ENCODE measurements around the gene SEC62. TPM values are rescaled to one million over a fixed set of nuclear protein-coding genes. Genes with fewer than 3 reads are reported as not detected.
A peak's percentile ranks its signal among the peaks of the same experiment; 100 is the strongest.

The SEC62 gene
- total RNA-seq, 1 donor from 2014 or later = 157 TPM

- H3K36me3 ChIP-seq = no peaks in the 10 kb centered on the region
- H3K9me3 ChIP-seq = no peaks in the 10 kb centered on the region
- peak within 1 kb of the TSS; percentile 66 for H3K27ac ChIP-seq
- TF ChIP-seq CTCF (IDR thresholded peaks at IDR 0.05) = peak; percentile 76
- intact Hi-C loops (cut with DNase I) = no loop called here
- peaks cover 5% of the 10 kb centered on the region for H3K4me1 ChIP-seq
- ATAC-seq = peak; percentile 91
- H3K4me3 ChIP-seq = peak within 1 kb of the TSS; percentile 74
- no peaks in the 10 kb centered on the region for H3K27me3 ChIP-seq
- peak; percentile 95 for DNase-seq
Observed at GRCh38 chr3:170037463-170038433, 71.1 kb downstream of the SEC62 start, which contains the start of gene GPR160. TSS of gene GPR160 (plus strand) at chr3:170037995. CDS start at chr3:170083973, 45,978 bp downstream.

- no peaks in the 10 kb centered on the region for H3K36me3 ChIP-seq
- peak overlapping the region; percentile 74 for H3K4me3 ChIP-seq
- H3K27ac ChIP-seq = peak overlapping the region; percentile 66
- intact Hi-C loops (cut with DNase I) = no loop called here
- DNase-seq = peak; percentile 83
- no peaks in the 10 kb centered on the region for H3K9me3 ChIP-seq
- H3K27me3 ChIP-seq = no peaks in the 10 kb centered on the region
- peak; percentile 27 for TF ChIP-seq CTCF (IDR thresholded peaks at IDR 0.05)
- peaks cover 5% of the 10 kb centered on the region for H3K4me1 ChIP-seq
- ATAC-seq = peak; percentile 66
Observed at GRCh38 chr3:170038434-170039110, 72.0 kb downstream of the SEC62 start.

GRCh38 chr3:170040418-170040817, 73.8 kb downstream of the SEC62 start:
- ATAC-seq (no peak), DNase-seq (no peak)
- Histone ChIP-seq H3K9me3 (no peaks in the 10 kb centered on the region), H3K27ac (no peak overlapping the region), H3K27me3 (no peaks in the 10 kb centered on the region), H3K4me1 (peaks cover 5% of the 10 kb centered on the region), H3K36me3 (no peaks in the 10 kb centered on the region), H3K4me3 (peak overlapping the region; percentile 74)
- TF ChIP-seq CTCF (IDR thresholded peaks at IDR 0.05) = no peak
- intact Hi-C loops (cut with DNase I) = no loop called here

GRCh38 chr3:170043506-170043905, 76.9 kb downstream of the SEC62 start:
- Histone ChIP-seq H3K4me1 (peaks cover 8% of the 10 kb centered on the region), H3K9me3 (no peaks in the 10 kb centered on the region), H3K27me3 (no peaks in the 10 kb centered on the region), H3K27ac (no peak overlapping the region), H3K36me3 (no peaks in the 10 kb centered on the region), H3K4me3 (no peak overlapping the region)
- DNase-seq = no peak
- intact Hi-C loops (cut with DNase I) = no loop called here
- TF ChIP-seq CTCF (IDR thresholded peaks at IDR 0.05) = no peak
- ATAC-seq = no peak

GRCh38 chr3:170044271-170044670, 77.7 kb downstream of the SEC62 start:
- intact Hi-C loops (cut with DNase I) = no loop called here
- Histone ChIP-seq H3K4me3 (no peak overlapping the region), H3K4me1 (peaks cover 8% of the 10 kb centered on the region), H3K27me3 (no peaks in the 10 kb centered on the region), H3K9me3 (no peaks in the 10 kb centered on the region), H3K27ac (peak overlapping the region; percentile 68), H3K36me3 (no peaks in the 10 kb centered on the region)
- ATAC-seq = peak; percentile 38
- DNase-seq = no peak
- TF ChIP-seq CTCF (IDR thresholded peaks at IDR 0.05) = no peak
